GM19099 (cell line): ENCODE results near the gene TEAD4.

Experiments
- POLR2A ChIP-seq: IDR thresholded peaks from 3 replicates; pipeline ENCODE4 v1.6.1; 2011; ENCODE audit warnings: low read depth; ENCODE audit not compliant: insufficient read length; ENCODE audit errors: extremely low read depth

TEAD4 gene

GRCh38 chr12:3033539-3033867 lies 74.3 kb downstream of the TEAD4 start:
- TF ChIP-seq POLR2A, result no peak

GRCh38 chr12:3034067-3034750 lies 75.0 kb downstream of the TEAD4 start:
- no peak for TF ChIP-seq POLR2A

GRCh38 chr12:3035171-3035570 lies 76.0 kb downstream of the TEAD4 start:
- no peak for TF ChIP-seq POLR2A

- TF ChIP-seq POLR2A, result no peak
Measured at GRCh38 chr12:3035815-3036702, 76.9 kb downstream of the TEAD4 start.

GRCh38 chr12:3036901-3037600 lies 77.9 kb downstream of the TEAD4 start:
- no peak for TF ChIP-seq POLR2A

- no peak for TF ChIP-seq POLR2A
Measured at GRCh38 chr12:3038166-3038565, 79.0 kb downstream of the TEAD4 start.

- TF ChIP-seq POLR2A, result no peak
Measured at GRCh38 chr12:3038926-3039510, 79.8 kb downstream of the TEAD4 start.

- no peak for TF ChIP-seq POLR2A
Measured at GRCh38 chr12:3040026-3040656, 80.9 kb downstream of the TEAD4 start.

- no peak for TF ChIP-seq POLR2A
Measured at GRCh38 chr12:3040663-3041544, 81.7 kb downstream of the TEAD4 start.

GRCh38 chr12:3041558-3042164 lies 82.5 kb downstream of the TEAD4 start:
- no peak for TF ChIP-seq POLR2A

- TF ChIP-seq POLR2A, result no peak
Measured at GRCh38 chr12:3042394-3042793, 83.2 kb downstream of the TEAD4 start.

- no peak for TF ChIP-seq POLR2A
Measured at GRCh38 chr12:3042826-3043225, 83.6 kb downstream of the TEAD4 start.

- no peak for TF ChIP-seq POLR2A
Measured at GRCh38 chr12:3043406-3043805, 84.2 kb downstream of the TEAD4 start.
